HepG2 (cell line): Measurements from ENCODE around the gene CLP1. TPM values are rescaled to one million over a fixed set of nuclear protein-coding genes. Genes with fewer than 3 reads are reported as not detected.
"Not testable (repeated sequence)": the region's sequence is repeated elsewhere in the genome, so short reads cannot be mapped to it uniquely, and the experiment has no call there.

ENCODE experiments used
- ATAC-seq: fragments of 200-7000 bp; cut with Tn5 transposase; 3 replicates; pipeline ENCODE4 v1.9.1; 2020; ENCODE audit warnings: mild to moderate bottlenecking, moderate library complexity
- BruUV-seq: library from RNA; stranded (reverse); fragments of 400-500 nt; replicated peaks from 2 replicates; lab custom pipeline; 2021; lab: Mats Ljungman, UMichigan
- CTCF ChIA-PET: fragments of 300-600 bp; formaldehyde crosslinking; extraction: SDS; loops from one replicate; lab custom pipeline; 2021; ENCODE audit warnings: low total read pairs, inconsistent platforms, low intra/inter-chr PET ratio; lab: Yijun Ruan, JAX
- POLR2A ChIA-PET: fragments of 350-600 bp; sonication (Branson Sonifier 250); formaldehyde crosslinking; loops from one replicate; lab custom pipeline; 2020; ENCODE audit warnings: antibody characterized with exemption, inconsistent platforms; lab: Yijun Ruan, JAX
- DNase-seq: peaks from one replicate; pipeline ENCODE4 v3.0.0-alpha.2; 2015; ENCODE audit warnings: low spot score
- FAIRE-seq: peaks from 3 replicates; lab custom pipeline; 2011; peaks lifted over from hg19 to GRCh38; lab: Jason Lieb, UNC
- H2AFZ ChIP-seq: one replicate; pipeline ENCODE4 v1.6.1; 2011; ENCODE audit warnings: low read length, inconsistent platforms
- H3K27ac ChIP-seq: fragments of 300-600 bp; 3 replicates; pipeline ENCODE4 v1.8.0; 2011; ENCODE audit warnings: mixed run types, mild to moderate bottlenecking, mixed read lengths, low read length, inconsistent platforms; ENCODE audit not compliant: insufficient read depth; ENCODE audit errors: extremely low read length
- H3K27me3 ChIP-seq, 2 experiments: fragments of 200-600 bp in 1 of 2; 2 replicates in 1 of 2; 3 replicates in 1 of 2; pipeline versions ENCODE4 v1.6.0 to v1.8.0; 2011; ENCODE audit warnings: low read length in 2 of 2, mild to moderate bottlenecking in 2 of 2, moderate library complexity in 2 of 2, inconsistent platforms in 1 of 2; ENCODE audit not compliant: insufficient read depth in 2 of 2, control insufficient read depth in 1 of 2
- H3K36me3 ChIP-seq, 2 experiments: fragments of 200-600 bp in 1 of 2; replicated peaks in 1 of 2; 2 replicates in 1 of 2; 3 replicates in 1 of 2; pipeline versions ENCODE4 v1.5.1 to v1.8.0; 2011; ENCODE audit warnings: low read length in 2 of 2, inconsistent platforms in 1 of 2; ENCODE audit not compliant: insufficient read depth in 2 of 2, control insufficient read depth in 1 of 2
- H3K4me1 ChIP-seq: 2 replicates; pipeline ENCODE4 v1.5.1; 2012; ENCODE audit warnings: low read length, inconsistent platforms; ENCODE audit not compliant: insufficient read depth
- H3K4me2 ChIP-seq: 2 replicates; pipeline ENCODE4 v1.6.0; 2011; ENCODE audit warnings: low read depth, low read length, inconsistent platforms
- H3K4me3 ChIP-seq, 3 experiments: fragments of 200-600 bp in 1 of 3; sonication (generic), shearing (Covaris generic) in 1 of 3; replicated peaks in 1 of 3; 2 replicates each; pipeline ENCODE4 v1.5.1; 2011 to 2016; ENCODE audit warnings: low read length in 3 of 3, inconsistent platforms in 2 of 3, low read depth in 2 of 3, mild to moderate bottlenecking in 2 of 3, control low read depth in 1 of 3, mixed read lengths in 1 of 3; ENCODE audit not compliant: insufficient read depth in 1 of 3
- H3K79me2 ChIP-seq: one replicate; pipeline ENCODE4 v1.6.1; 2011; ENCODE audit warnings: low read length, inconsistent platforms; ENCODE audit not compliant: insufficient read depth
- H3K9ac ChIP-seq: 2 replicates; pipeline ENCODE4 v1.6.0; 2011; ENCODE audit warnings: mild to moderate bottlenecking, low read depth, low read length, inconsistent platforms; ENCODE audit not compliant: insufficient read depth
- H3K9me3 ChIP-seq: 2 replicates; pipeline ENCODE4 v1.5.1; 2012; ENCODE audit warnings: mild to moderate bottlenecking, low read length
- H4K20me1 ChIP-seq: 2 replicates; pipeline ENCODE4 v1.6.0; 2011; ENCODE audit warnings: inconsistent platforms, mild to moderate bottlenecking, low read length, moderate library complexity; ENCODE audit not compliant: insufficient read depth
- BHLHE40 ChIP-seq: IDR thresholded peaks from 2 replicates; pipeline ENCODE4 v1.6.1; 2011; ENCODE audit warnings: low read length, improper control_type of control experiment
- KDM6A ChIP-seq: IDR thresholded peaks from 2 replicates; pipeline ENCODE4 v1.6.1; 2016; ENCODE audit warnings: low read depth
- ZNF7 ChIP-seq: IDR thresholded peaks from 2 replicates; pipeline ENCODE4 v1.6.1; 2016; ENCODE audit warnings: missing biosample characterization, missing genetic modification reagents
- WGBS: methylation state at CpG from one replicate; pipeline ENCODE4 v1.1.6; 2017; ENCODE audit warnings: low lambda C conversion rate; 5-methylcytosine and 5-hydroxymethylcytosine counted together
- in situ Hi-C: cut with HindIII; loops from 2 replicates; pipeline ENCODE4 v1.10.0; 2017; ENCODE audit warnings: low pct_unique_long_range_greater_than_20kb; ENCODE audit not compliant: extremely low pct_ligation_motif_present
- intact Hi-C: fragments of 100-400 bp; cut with micrococcal nuclease; formaldehyde crosslinking; loops from one replicate; pipeline ENCODE4 v1.10.0; 2022; ENCODE audit not compliant: unreplicated experiment
- polyA plus RNA-seq, 8 experiments: library from polyadenylated mRNA; depleted of rRNA in 3 of 8; stranded (reverse) in 7 of 8; unstranded in 1 of 8; fragments of >200 nt; fragmentation: Illumina TruSeq in 4 of 8; extraction: Trizol in 4 of 8; gene quantifications; 2 replicates each; pipeline versions ENCODE4 v1.2.1 to v1.2.3, GENCODE V29; 2011 to 2016; ENCODE audit warnings: low read depth in 4 of 8, missing spikeins in 1 of 8, mixed read lengths in 1 of 8; ENCODE audit not compliant: insufficient read depth in 1 of 8
- total RNA-seq, 5 experiments: library from RNA; depleted of rRNA; stranded (reverse); fragments of >200 nt; fragmentation: Illumina TruSeq; extraction: Trizol; gene quantifications; 2 replicates each; pipeline ENCODE4 v1.2.3, GENCODE V29; 2016; ENCODE audit warnings: low read depth in 1 of 5
- TF ChIP-seq, protein P1 (sequence below): sonication (generic); formaldehyde crosslinking; IDR thresholded peaks from 2 replicates; pipeline ENCODE4 v1.4.0; 2020; ENCODE audit warnings: missing genetic modification reagents

Gene CLP1
- total and polyA plus RNA-seq, 2 of the 13 experiments (the other 11 are each of a cell fraction or from before 2014, with no cell fraction given) = 14.6 to 24.8 TPM

DNA sequence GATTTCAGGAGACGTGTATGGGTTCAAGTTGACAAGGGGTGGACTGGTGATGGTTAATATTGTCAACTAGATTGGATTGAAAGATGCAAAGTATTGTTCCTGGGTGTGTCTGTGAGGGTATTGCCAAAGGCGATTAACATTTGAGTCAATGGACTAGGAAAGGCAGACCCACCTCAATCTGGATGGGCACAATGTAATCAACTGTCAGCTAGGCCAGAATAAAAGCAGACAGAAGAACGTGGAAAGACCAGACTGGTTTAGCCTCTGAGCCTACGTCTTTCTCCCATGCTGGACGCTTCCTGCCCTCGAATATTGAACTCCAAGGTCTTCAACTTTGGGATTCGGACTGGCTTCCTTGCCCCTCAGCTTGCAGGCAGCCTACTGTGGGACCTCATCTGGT lies 6.2 kb upstream of the CLP1 start:
- TF ChIP-seq KDM6A (CRISPR knock-in tag) (no peak), ZNF7 (CRISPR knock-in tag) (0 out of 2 replicates have a peak, but pooled peaks have one; percentile 29)
- no peaks in the 10 kb centered on the region for H3K36me3 ChIP-seq
- no peak overlapping the region for H2AFZ ChIP-seq
- in situ Hi-C loops = loop anchor here (25.0 kb wide), 2 partner anchors 636 to 861 kb away; partner anchors contain the start of gene OR5B21
- no peak overlapping the region for H3K9ac ChIP-seq
- POLR2A ChIA-PET = no interaction called here
- peaks cover 5 to 36% of the 10 kb centered on the region in 2 experiments for H3K27me3 ChIP-seq
- no peak for FAIRE-seq
- no peaks in the 10 kb centered on the region for H4K20me1 ChIP-seq
- H3K4me1 ChIP-seq = peaks cover 8% of the 10 kb centered on the region
- intact Hi-C loops = no loop called here
- H3K9me3 ChIP-seq = no peaks in the 10 kb centered on the region
- no peak overlapping the region for H3K4me2 ChIP-seq
- 54% methylated on average over 7 of the region's 7 CpGs for WGBS
- CTCF ChIA-PET = no interaction called here
- no TSS peak for BruUV-seq
- ATAC-seq = no peak
- H3K4me3 ChIP-seq = no peak overlapping the region
- H3K79me2 ChIP-seq = no peaks in the 10 kb centered on the region
- H3K27ac ChIP-seq = no peak overlapping the region
- no peak for DNase-seq

DNA sequence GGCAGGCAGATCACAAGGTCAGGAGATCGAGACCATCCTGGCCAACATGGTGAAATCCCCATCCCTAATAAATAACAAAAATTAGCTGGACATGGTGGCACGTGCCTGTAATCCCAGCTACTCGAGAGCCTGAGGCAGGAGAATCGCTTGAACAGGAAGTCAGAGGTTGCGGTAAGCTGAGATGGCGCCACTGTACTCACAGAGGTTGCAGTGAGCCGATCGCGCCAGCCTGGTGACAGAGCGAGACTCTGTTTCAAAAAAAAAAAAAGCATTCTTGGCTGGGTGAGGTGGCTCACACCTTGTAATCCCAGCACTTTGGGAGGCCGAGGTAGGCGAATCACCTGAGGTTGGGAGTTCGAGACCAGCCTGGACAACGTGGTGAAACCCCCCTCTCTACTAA lies 5.3 kb upstream of the CLP1 start:
- FAIRE-seq, DNase-seq, CTCF ChIA-PET, H4K20me1 ChIP-seq, H3K27ac ChIP-seq, H3K4me3 ChIP-seq, H3K36me3 ChIP-seq, H3K9ac ChIP-seq, H2AFZ ChIP-seq, H3K9me3 ChIP-seq, H3K4me2 ChIP-seq, H3K79me2 ChIP-seq, intact Hi-C loops, BruUV-seq, ATAC-seq: not testable (repeated sequence)
- Histone ChIP-seq H3K4me1 (peaks cover 15% of the 10 kb centered on the region), H3K27me3 (peaks cover 4 to 28% of the 10 kb centered on the region in 2 experiments)
- POLR2A ChIA-PET = interaction anchor here (1.6 kb wide), 1 partner anchor 11 kb away, joined by 3 read pairs; no protein-coding TSS in a partner anchor
- in situ Hi-C loops = loop anchor here (25.0 kb wide), 2 partner anchors 635 to 860 kb away; partner anchors contain the start of gene OR5B21
- TF ChIP-seq, protein P1, sequence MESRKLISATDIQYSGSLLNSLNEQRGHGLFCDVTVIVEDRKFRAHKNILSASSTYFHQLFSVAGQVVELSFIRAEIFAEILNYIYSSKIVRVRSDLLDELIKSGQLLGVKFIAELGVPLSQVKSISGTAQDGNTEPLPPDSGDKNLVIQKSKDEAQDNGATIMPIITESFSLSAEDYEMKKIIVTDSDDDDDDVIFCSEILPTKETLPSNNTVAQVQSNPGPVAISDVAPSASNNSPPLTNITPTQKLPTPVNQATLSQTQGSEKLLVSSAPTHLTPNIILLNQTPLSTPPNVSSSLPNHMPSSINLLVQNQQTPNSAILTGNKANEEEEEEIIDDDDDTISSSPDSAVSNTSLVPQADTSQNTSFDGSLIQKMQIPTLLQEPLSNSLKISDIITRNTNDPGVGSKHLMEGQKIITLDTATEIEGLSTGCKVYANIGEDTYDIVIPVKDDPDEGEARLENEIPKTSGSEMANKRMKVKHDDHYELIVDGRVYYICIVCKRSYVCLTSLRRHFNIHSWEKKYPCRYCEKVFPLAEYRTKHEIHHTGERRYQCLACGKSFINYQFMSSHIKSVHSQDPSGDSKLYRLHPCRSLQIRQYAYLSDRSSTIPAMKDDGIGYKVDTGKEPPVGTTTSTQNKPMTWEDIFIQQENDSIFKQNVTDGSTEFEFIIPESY (CRISPR knock-in tag) = peak; percentile 88
- TF ChIP-seq BHLHE40 = 0 out of 2 replicates have a peak, but pooled peaks have one; percentile 12
- 66% methylated on average over 13 of the region's 14 CpGs for WGBS
